Calu3 (cell line): ENCODE measurements around the gene TBL1X. TPM values are rescaled to one million over a fixed set of nuclear protein-coding genes. Genes with fewer than 3 reads are reported as not detected.

ENCODE experiments used
- BruUV-seq: library from RNA; stranded (reverse); fragments of 400-500 nt; replicated peaks from 2 replicates; lab custom pipeline; 2021; lab: Mats Ljungman, UMichigan
- CTCF ChIA-PET: fragments of 300-600 bp; sonication (Branson Sonifier 250); formaldehyde crosslinking; loops from one replicate; lab custom pipeline; 2022; ENCODE audit warnings: antibody characterized with exemption; lab: Charles Lee
- DNase-seq: peaks from one replicate; pipeline ENCODE4 v3.0.0; 2022
- H3K27ac Mint-ChIP-seq: one replicate; pipeline ENCODE4 v1.8.0; 2022; ENCODE audit warnings: mixed read lengths; ENCODE audit not compliant: unreplicated experiment
- H3K27me3 Mint-ChIP-seq: one replicate; pipeline ENCODE4 v1.8.0; 2022; ENCODE audit warnings: mixed read lengths; ENCODE audit not compliant: unreplicated experiment
- H3K36me3 Mint-ChIP-seq: one replicate; pipeline ENCODE4 v1.8.0; 2022; ENCODE audit warnings: mild to moderate bottlenecking, moderate library complexity, mixed read lengths; ENCODE audit not compliant: insufficient read depth, unreplicated experiment
- H3K4me1 Mint-ChIP-seq: one replicate; pipeline ENCODE4 v1.8.0; 2022; ENCODE audit warnings: mild to moderate bottlenecking, low read depth, mixed read lengths; ENCODE audit not compliant: unreplicated experiment
- H3K4me3 Mint-ChIP-seq: one replicate; pipeline ENCODE4 v1.8.0; 2022; ENCODE audit warnings: mild to moderate bottlenecking, low read depth, moderate library complexity, mixed read lengths; ENCODE audit not compliant: unreplicated experiment
- H3K9me3 Mint-ChIP-seq: one replicate; pipeline ENCODE4 v1.8.0; 2022; ENCODE audit warnings: low read depth, mixed read lengths; ENCODE audit not compliant: unreplicated experiment
- intact Hi-C: fragments of 100-400 bp; cut with micrococcal nuclease; formaldehyde crosslinking; loops from one replicate; pipeline ENCODE4 v1.10.0; 2022; ENCODE audit not compliant: unreplicated experiment
- total RNA-seq: library from RNA; stranded (reverse); gene quantifications from 2 replicates; pipeline ENCODE4 v1.2.3, GENCODE V29; 2022
- TF ChIP-seq, protein P1 (sequence below): fragments of 200-600 bp; IDR thresholded peaks from one replicate; pipeline ENCODE4 v1.8.0; 2022; ENCODE audit warnings: antibody characterized with exemption; ENCODE audit not compliant: unreplicated experiment

TBL1X gene
- total RNA-seq, 1 experiment from 2014 or later: 25.0 TPM

DNA sequence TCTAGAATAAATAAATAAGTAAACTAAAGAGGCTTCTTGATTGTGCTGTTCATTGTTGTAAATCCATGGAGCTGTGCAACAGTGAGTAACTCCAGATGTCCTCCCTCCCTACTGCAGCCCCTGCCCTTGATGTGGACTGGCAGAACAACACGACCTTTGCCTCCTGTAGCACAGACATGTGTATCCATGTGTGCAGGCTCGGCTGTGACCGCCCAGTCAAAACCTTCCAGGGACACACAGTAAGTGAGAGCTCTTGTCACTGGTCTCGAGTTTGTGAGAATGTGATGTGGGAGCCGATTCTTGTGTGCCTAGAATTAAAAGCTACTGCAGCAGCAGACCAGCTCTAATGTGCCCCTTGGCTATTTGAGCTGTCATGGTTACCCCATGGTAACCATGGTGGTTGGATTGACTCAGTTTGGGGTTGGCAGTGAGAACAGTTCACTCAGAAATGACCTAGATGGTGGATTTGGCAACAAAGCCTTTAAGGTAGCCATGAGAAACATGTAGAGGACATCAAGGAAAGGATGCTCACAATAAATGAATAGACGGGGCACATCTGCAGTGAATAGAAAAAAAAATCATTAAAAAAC, 240.1 kb downstream of the TBL1X start:
- TF ChIP-seq, protein P1, sequence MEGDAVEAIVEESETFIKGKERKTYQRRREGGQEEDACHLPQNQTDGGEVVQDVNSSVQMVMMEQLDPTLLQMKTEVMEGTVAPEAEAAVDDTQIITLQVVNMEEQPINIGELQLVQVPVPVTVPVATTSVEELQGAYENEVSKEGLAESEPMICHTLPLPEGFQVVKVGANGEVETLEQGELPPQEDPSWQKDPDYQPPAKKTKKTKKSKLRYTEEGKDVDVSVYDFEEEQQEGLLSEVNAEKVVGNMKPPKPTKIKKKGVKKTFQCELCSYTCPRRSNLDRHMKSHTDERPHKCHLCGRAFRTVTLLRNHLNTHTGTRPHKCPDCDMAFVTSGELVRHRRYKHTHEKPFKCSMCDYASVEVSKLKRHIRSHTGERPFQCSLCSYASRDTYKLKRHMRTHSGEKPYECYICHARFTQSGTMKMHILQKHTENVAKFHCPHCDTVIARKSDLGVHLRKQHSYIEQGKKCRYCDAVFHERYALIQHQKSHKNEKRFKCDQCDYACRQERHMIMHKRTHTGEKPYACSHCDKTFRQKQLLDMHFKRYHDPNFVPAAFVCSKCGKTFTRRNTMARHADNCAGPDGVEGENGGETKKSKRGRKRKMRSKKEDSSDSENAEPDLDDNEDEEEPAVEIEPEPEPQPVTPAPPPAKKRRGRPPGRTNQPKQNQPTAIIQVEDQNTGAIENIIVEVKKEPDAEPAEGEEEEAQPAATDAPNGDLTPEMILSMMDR: no peak

DNA sequence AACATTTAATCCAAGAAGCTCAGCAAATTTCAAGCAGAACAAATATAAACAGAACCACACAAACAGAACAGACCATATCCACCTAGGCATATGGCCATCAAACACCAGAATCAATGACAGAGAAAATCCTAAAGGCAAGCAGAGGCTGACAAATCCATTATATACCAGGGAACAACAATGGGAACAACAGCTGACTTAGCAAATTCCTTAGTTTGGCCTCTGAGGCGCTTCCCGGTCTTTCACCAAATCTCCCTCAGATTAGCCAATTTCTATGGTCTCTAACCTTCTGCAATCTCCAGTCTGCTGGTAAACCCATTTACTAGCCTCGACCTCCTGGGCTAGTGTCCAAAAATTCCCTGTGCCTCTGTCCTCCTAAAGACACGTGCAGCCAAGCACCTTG, 241.6 kb downstream of the TBL1X start:
- no TSS peak for BruUV-seq

More for the DNA sequence above, 240.1 kb downstream of the TBL1X start:
- Mint-ChIP-seq H3K9me3 (no peaks in the 10 kb centered on the region), H3K4me1 (peaks cover 14% of the 10 kb centered on the region), H3K27ac (no peak overlapping the region), H3K4me3 (no peak overlapping the region), H3K27me3 (no peaks in the 10 kb centered on the region), H3K36me3 (peaks cover 23% of the 10 kb centered on the region)
- CTCF ChIA-PET: no interaction called here
- no TSS peak for BruUV-seq
- intact Hi-C loops: loop anchor here (5.0 kb wide), 1 partner anchor 243 kb away; no protein-coding TSS in a partner anchor
- DNase-seq: no peak

DNA sequence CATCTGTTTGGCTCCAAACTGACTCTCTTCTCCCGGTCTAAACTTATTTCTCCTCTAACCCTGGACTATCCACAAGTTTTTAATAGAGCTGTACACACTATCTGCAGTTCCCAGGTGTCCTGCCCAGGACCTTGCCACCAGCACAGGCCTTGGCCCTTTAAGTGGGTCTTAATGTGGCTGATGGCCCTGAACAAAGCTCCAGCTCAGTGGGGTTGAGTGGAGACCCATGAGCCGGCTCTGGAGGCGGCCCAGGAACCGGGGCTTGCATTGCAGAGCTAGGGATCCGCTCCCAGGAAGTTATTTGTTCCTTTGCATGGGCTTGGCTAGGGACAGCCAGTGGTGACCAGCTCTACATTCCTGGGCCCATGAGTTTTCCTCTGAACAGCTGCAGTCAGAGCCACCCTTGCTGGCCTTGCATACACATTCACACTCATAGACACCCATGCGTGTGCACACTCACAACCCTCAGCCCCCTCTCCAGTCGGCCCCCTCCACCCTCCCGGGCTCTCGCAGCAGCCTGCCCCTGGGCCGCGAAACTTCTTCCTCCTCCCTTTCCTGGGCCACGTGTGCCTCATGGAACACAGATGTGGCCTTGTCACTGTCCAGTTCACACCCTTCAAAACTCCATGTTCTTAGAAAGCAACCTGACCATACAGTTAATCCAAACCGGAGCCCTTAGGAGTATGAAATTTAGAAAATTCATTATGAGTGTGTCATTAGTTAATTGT, 242.6 kb downstream of the TBL1X start:
- Mint-ChIP-seq H3K27me3 (no peaks in the 10 kb centered on the region), H3K4me1 (peaks cover 14% of the 10 kb centered on the region), H3K27ac (no peak overlapping the region), H3K4me3 (no peak overlapping the region), H3K36me3 (peaks cover 29% of the 10 kb centered on the region), H3K9me3 (no peaks in the 10 kb centered on the region)
- CTCF ChIA-PET: no interaction called here
- TF ChIP-seq, protein P1: no peak
- no TSS peak for BruUV-seq
- intact Hi-C loops: loop anchor here (2.0 to 5.0 kb wide), 2 partner anchors 245 to 891 kb away; no protein-coding TSS in a partner anchor
- no peak for DNase-seq

More for the DNA sequence above, 241.6 kb downstream of the TBL1X start:
- no peaks in the 10 kb centered on the region for H3K9me3 Mint-ChIP-seq
- peaks cover 23% of the 10 kb centered on the region for H3K36me3 Mint-ChIP-seq
- CTCF ChIA-PET: no interaction called here
- TF ChIP-seq, protein P1: no peak
- no peaks in the 10 kb centered on the region for H3K27me3 Mint-ChIP-seq
- H3K4me3 Mint-ChIP-seq: no peak overlapping the region
- intact Hi-C loops: loop anchor here (5.0 kb wide), 1 partner anchor 244 kb away; no protein-coding TSS in a partner anchor
- H3K4me1 Mint-ChIP-seq: peaks cover 14% of the 10 kb centered on the region
- no peak overlapping the region for H3K27ac Mint-ChIP-seq
- no peak for DNase-seq

DNA sequence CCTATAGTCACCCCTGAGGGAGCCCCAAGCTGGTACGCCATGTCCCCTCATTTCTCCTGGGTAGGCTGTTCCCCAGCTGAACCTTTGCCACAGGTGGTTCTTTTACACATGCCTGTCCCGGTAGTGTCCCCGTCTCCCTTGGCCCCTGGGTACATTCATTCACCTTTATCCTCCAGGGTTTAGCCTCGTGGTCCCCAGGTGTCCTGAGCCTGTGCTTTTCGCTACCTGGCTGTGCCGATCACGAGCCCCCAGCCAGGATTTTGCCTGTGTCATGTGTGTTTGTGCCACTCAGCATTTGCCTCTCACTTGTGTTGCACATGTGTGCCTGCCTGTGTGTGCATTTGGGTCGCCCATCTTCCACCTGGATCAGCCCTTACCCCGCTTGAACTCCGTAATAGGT, 243.2 kb downstream of the TBL1X start:
- CTCF ChIA-PET: no interaction called here
- Mint-ChIP-seq H3K36me3 (peaks cover 29% of the 10 kb centered on the region), H3K4me3 (no peak overlapping the region), H3K9me3 (no peaks in the 10 kb centered on the region), H3K27me3 (no peaks in the 10 kb centered on the region), H3K27ac (no peak overlapping the region), H3K4me1 (peaks cover 14% of the 10 kb centered on the region)
- no peak for DNase-seq
- TF ChIP-seq, protein P1: no peak
- no TSS peak for BruUV-seq
- intact Hi-C loops: loop anchor here (2.0 to 5.0 kb wide), 2 partner anchors 246 to 891 kb away; no protein-coding TSS in a partner anchor
